Mesodermal cell (in vitro differentiated cells): ENCODE measurements around the gene SH3BP5.
"Not testable (repeated sequence)": the region's sequence is repeated elsewhere in the genome, so short reads cannot be mapped to it uniquely, and the experiment has no call there.

Experiments used
- H3K27ac ChIP-seq: 2 replicates; pipeline ENCODE4 v1.7.0; 2013; ENCODE audit warnings: mild to moderate bottlenecking, low read depth, low read length, moderate library complexity; ENCODE audit not compliant: severe bottlenecking
- H3K36me3 ChIP-seq: 2 replicates; pipeline ENCODE4 v1.7.1; 2013; ENCODE audit warnings: mild to moderate bottlenecking, low read length, moderate library complexity; ENCODE audit not compliant: control insufficient read depth, insufficient read depth
- H3K4me1 ChIP-seq: one replicate; pipeline ENCODE4 v1.7.1; 2013; ENCODE audit warnings: mild to moderate bottlenecking, low read length; ENCODE audit not compliant: insufficient read depth, control insufficient read depth, poor library complexity, severe bottlenecking
- H3K4me3 ChIP-seq: 2 replicates; pipeline ENCODE4 v1.7.0; 2013; ENCODE audit warnings: low read length, control low read depth, mild to moderate bottlenecking; ENCODE audit not compliant: insufficient read depth, poor library complexity, severe bottlenecking; ENCODE audit errors: extremely low read depth
- H3K9me3 ChIP-seq: 2 replicates; pipeline ENCODE4 v1.7.1; 2013; ENCODE audit warnings: mild to moderate bottlenecking, low read length, moderate library complexity; ENCODE audit not compliant: control insufficient read depth
- WGBS, 2 experiments: methylation state at CpG; one replicate each; pipeline ENCODE4 v1.1.5; 2013; ENCODE audit warnings: missing lambda C conversion rate in 2 of 2; ENCODE audit not compliant: insufficient coverage in 2 of 2; 5-methylcytosine and 5-hydroxymethylcytosine counted together

Gene SH3BP5

DNA sequence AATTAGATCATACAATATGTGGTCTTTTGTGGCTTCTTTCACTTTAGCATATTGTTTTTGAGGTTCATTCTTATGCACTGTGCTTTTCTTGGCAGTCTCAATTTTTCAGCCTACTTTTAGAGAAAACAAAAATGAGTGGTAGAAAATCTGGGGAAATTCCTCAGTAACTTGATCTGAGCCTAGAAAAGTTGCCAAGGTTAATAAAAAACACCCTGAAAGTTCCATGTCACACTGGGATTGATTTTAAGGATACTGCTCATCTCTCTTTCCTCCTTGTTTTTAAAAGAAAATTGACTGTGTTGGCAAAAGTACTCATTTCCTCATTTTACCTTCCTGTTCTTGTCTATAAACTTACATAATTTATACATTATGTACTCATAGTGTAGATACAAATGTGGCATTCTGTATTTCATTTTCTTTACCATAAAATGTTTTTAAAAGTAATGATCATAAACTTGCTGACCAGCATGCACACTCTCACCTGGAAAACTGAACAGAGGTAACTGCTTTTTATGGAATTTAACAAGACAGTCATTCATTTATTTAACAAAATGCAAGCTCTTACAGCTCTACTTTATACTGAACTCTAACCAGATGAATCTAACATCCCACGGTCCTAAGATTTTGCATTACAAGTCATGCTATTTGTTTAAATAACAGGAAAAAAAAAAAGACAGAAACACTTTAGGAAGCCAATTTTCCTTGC is 28.6 kb upstream of the SH3BP5 start:
- Histone ChIP-seq H3K36me3 (no peaks in the 10 kb centered on the region), H3K27ac (no peak overlapping the region), H3K4me1 (peaks cover 8% of the 10 kb centered on the region), H3K9me3 (peaks cover 8% of the 10 kb centered on the region), H3K4me3 (no peak overlapping the region)
- WGBS, 2 experiments = no CpG with 5 or more reads among the region's 1 CpG

DNA sequence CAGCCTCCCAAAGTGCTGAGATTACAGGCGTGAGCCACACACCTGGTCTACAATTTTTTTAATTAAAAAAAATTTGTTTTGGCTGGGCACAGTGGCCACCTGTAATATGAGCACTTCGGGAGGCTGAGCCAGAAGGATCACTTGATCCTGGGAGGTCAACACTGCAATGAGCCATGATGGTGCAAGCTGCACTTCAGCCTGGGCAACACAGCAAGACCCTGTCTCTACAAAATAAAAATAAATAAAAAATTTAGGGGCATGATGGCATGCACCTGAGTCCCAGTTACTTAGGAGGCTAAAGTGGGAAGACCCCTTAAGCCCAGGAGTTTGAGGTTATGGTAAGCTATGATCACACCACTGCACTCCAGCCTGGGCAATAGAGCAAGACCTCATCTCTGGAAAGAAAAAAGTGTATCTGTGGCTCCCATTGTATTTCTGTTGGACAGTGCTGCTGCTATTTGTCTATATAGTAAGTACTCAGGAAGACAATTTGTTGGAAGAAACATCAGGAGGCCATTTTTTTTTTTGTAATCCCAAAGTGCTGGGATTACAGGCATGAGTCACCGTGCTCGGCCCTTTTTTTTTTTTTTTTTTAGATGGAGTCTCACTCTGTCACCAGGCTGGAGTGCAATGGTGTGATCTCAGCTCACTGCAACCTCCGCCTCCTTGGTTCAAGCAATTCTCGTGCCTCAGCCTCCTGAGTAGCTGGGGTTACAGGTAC is 27.5 kb upstream of the SH3BP5 start:
- H3K27ac ChIP-seq = no peak overlapping the region
- peaks cover 8% of the 10 kb centered on the region for H3K4me1 ChIP-seq
- no peak overlapping the region for H3K4me3 ChIP-seq
- 79 to 94% methylated on average over 2 to 3 of the region's 6 CpGs for WGBS, 2 experiments
- H3K36me3 ChIP-seq = no peaks in the 10 kb centered on the region
- H3K9me3 ChIP-seq = peaks cover 4% of the 10 kb centered on the region

DNA sequence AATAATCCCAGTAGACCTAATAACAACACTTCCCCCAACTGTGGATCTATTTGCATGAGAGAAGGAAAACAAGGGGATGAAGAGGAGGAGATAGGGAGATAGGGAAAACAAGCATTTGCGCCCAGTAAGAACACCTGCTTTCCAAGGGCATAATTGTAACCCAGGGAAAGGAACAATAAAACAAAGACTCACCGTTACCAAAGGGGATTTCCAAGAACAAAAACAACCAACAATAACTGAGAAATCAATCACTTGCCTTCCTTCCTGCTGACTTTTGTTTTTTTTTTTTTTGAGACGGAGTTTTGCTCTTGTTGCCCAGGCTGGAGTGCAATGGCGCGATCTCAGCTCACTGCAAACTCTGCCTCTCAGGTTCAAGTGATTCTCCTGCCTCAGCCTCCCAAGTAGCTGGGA is 24.3 kb upstream of the SH3BP5 start:
- H3K4me1 ChIP-seq, H3K36me3 ChIP-seq, H3K9me3 ChIP-seq, H3K4me3 ChIP-seq, H3K27ac ChIP-seq: not testable (repeated sequence)
- 64 to 66% methylated on average over 2 to 3 of the region's 5 CpGs for WGBS, 2 experiments

DNA sequence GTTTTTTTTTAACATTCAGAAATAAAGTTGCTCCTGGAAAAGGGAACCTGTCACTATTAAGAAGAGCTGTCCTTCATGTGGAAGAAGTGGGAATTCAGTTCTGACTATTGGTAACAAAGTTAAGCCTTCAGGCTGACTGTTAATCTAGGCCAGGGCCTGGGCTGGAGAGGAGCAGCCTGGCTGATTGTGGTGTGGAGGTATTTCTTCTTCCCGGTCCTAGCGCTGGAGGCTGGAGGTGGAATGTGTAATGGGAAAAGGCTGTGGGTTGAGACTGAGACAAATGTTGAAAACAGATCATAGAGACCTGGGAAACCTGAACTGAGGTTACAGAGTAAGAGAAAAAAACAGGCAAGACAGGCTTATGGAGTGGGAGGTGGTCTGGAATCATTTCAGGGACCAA is 23.8 kb upstream of the SH3BP5 start:
- H3K27ac ChIP-seq = no peak overlapping the region
- 53 to 67% methylated on average over 2 of the region's 2 CpGs for whole genome bisulfite sequencing, 2 experiments

DNA sequence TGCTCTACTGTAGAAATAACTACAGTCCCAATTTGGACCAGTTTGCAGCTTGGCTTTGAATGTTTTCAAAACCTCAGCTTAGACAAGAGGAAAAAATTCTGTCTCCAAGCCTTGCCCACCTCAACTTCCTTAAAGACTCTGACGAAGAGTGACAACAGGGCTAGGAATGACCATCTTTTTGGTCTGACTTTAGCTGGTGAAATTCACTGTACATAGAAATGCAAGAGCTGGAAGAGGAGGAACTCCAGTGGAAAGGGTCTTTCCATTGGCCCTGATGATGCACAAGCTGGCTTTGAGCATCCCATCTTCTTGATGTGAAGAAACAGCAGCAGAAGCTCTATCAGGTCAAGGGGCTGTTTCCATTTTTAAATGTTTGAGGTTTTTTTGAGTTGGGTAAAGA is 22.7 kb upstream of the SH3BP5 start:
- Histone ChIP-seq H3K9me3 (no peaks in the 10 kb centered on the region), H3K27ac (no peak overlapping the region), H3K4me1 (no peaks in the 10 kb centered on the region), H3K4me3 (no peak overlapping the region), H3K36me3 (no peaks in the 10 kb centered on the region)
- 100% methylated on average over 1 of the region's 1 CpG; no CpG with 5 or more reads in 1 of the 2 experiments for WGBS, 2 experiments

More for the DNA sequence above, 23.8 kb upstream of the SH3BP5 start:
- Histone ChIP-seq H3K36me3 (no peaks in the 10 kb centered on the region), H3K4me3 (no peak overlapping the region), H3K4me1 (no peaks in the 10 kb centered on the region), H3K9me3 (no peaks in the 10 kb centered on the region)

DNA sequence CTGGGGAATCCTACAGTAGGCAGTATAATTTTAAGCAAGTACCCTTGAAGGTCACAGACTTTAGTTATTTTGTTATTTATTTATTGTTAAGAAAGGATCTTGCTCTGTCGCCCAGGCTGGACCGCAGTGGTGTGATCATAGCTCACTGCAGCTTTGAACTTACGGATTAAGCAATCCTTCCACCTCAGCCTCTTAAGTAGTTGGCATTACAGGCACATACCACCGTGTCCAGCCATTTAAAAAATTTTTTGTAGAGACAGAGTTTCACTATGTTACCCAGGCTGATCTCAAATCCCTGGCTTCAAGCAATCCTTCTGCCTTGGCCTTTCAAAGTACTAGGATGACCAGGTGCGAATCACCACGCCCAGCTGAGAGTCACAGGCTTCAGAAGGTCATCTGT is 22.1 kb upstream of the SH3BP5 start:
- no peaks in the 10 kb centered on the region for H3K36me3 ChIP-seq
- no peaks in the 10 kb centered on the region for H3K9me3 ChIP-seq
- H3K27ac ChIP-seq = no peak overlapping the region
- H3K4me3 ChIP-seq = no peak overlapping the region
- no peaks in the 10 kb centered on the region for H3K4me1 ChIP-seq
- 82 to 94% methylated on average over 5 to 6 of the region's 6 CpGs for WGBS, 2 experiments

DNA sequence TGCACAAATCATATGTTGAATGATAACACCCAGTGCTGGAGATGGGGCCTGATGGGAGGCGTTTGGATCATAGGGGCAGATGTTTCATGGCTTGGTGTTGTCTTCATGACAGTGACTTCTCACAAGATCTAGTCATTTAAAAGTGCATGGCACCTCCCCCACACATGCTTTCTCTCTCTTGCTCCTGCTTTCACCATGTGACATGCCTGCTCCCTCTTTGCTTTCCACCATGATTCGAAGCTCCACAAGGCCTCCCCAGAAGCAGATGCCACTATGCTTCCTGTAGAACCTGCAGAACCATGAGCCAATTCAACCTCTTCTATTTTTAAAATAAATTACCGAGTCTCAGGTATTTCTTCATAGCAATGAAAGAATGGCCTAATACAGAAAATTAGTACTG is 17.8 kb upstream of the SH3BP5 start:
- Histone ChIP-seq H3K27ac (no peak overlapping the region), H3K4me3 (no peak overlapping the region), H3K9me3 (no peaks in the 10 kb centered on the region), H3K4me1 (peaks cover 3% of the 10 kb centered on the region), H3K36me3 (no peaks in the 10 kb centered on the region)
- WGBS, 2 experiments = 94 to 100% methylated on average over 1 to 2 of the region's 3 CpGs

DNA sequence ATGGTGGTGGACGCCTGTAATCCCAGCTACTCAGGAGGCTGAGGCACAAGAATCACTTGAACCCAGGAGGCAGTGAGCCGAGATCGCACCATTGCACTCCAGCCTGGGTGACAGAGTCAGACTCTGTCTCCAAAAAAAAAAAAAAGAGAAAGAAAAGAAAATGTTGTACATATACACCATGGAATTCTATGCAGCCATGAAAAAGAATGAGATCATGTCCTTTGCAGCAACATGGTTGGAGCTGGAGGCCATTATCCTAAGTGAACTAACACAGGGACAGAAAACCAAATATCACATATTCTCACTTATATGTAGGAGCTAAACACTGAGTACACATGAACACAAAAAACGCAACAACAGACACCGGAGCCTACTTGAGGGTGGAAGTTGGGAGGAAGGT is 17.1 kb upstream of the SH3BP5 start:
- not testable (repeated sequence) for H3K4me1 ChIP-seq, H3K27ac ChIP-seq, H3K36me3 ChIP-seq, H3K4me3 ChIP-seq, H3K9me3 ChIP-seq
- 86 to 100% methylated on average over 1 of the region's 5 CpGs for WGBS, 2 experiments

DNA sequence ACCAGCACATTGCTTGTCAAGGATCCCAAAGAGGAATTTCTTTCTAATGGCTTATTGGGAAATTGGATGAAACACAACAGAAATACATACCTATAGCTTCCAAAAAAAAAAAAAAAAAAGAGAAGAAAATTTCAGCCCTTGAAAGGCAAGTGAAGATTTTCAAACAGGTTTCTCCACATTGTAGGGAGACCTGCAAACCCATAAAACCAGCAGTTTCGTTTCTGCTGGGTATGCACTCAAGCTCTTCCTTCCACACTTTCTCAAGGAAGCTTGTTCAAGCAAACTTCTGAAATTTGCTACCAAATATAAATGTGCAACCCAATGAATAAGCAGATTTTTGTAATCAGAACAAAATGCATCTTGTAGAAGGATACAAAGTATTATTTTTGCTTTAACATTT is 15.9 kb upstream of the SH3BP5 start:
- Histone ChIP-seq H3K9me3 (no peaks in the 10 kb centered on the region), H3K4me3 (no peak overlapping the region), H3K27ac (no peak overlapping the region), H3K36me3 (no peaks in the 10 kb centered on the region), H3K4me1 (peaks cover 3% of the 10 kb centered on the region)
- WGBS, 2 experiments = 78 to 89% methylated on average over 1 of the region's 1 CpG

DNA sequence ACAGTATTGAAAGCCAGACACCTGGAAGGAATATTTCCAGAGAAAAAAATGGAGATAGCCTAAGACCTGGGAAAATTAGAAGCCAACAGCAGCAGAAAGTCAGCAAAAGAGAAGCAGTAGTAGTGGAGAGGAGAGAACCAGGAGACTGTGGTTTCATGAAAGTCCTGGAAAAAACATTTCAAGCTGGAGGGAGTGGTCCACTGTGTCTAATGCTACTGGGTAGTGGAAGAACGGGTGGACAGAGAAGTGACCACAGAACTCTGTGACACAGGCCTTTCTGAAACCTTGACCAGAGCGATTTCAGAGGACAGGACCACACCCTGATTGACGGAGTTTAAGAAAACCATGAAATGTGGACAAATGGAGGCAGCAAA is 15.3 kb upstream of the SH3BP5 start:
- H3K9me3 ChIP-seq = no peaks in the 10 kb centered on the region
- H3K36me3 ChIP-seq = no peaks in the 10 kb centered on the region
- no peak overlapping the region for H3K27ac ChIP-seq
- H3K4me1 ChIP-seq = peaks cover 3% of the 10 kb centered on the region
- 94 to 96% methylated on average over 3 of the region's 3 CpGs for WGBS, 2 experiments
- no peak overlapping the region for H3K4me3 ChIP-seq

DNA sequence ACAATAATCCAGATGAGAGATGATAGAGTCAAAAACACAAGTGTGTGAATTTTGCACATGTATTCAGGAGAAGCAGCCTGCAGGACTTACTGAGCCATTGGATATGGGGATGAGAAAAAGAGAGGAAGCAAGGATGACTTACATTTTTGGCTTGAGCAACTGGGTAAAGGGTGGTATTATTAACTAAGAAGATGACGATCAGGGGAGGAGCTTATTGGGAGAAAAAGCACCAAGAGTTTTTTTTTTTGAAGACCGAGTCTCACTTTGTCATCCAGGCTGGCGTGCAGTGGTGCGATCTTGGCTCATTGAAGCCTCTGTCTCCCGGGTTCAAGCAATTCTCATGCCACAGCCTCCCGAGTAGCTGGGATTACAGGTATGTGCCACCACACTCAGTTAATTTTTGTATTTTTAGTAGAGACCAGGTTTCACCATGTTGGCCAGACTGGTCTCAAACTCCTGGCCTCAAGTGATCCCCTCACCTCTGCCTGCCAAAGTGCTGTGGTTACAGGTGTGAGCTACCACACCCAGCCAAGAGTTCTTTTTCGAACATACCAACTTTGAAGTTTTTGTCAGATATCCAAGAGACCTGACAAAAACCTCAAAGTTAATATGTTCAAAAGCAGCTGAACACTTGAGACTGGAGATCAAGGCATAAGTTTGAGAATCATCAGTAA is 14.8 kb upstream of the SH3BP5 start:
- no peak overlapping the region for H3K4me3 ChIP-seq
- H3K27ac ChIP-seq = no peak overlapping the region
- 96 to 98% methylated on average over 6 to 7 of the region's 7 CpGs for WGBS, 2 experiments
- H3K36me3 ChIP-seq = no peaks in the 10 kb centered on the region
- no peaks in the 10 kb centered on the region for H3K9me3 ChIP-seq
- H3K4me1 ChIP-seq = peaks cover 3% of the 10 kb centered on the region
